Suprapubic skin (tissue), 4 donors: ENCODE results near the gene ASB4. TPM values are rescaled to one million over a fixed set of nuclear protein-coding genes. Genes with fewer than 3 reads are reported as not detected.
A peak's percentile ranks its signal among the peaks of the same experiment; 100 is the strongest.

Experiments
- DNase-seq, 2 donors: peaks; one replicate each; pipeline ENCODE4 v3.0.0-alpha.2; 2019; ENCODE audit warnings: low spot score in 2 of 2
- H3K27ac ChIP-seq: fragments of 200-600 bp; sonication (generic); one replicate; pipeline ENCODE4 v1.5.1; 2019
- H3K27me3 ChIP-seq: fragments of 200-600 bp; sonication (generic); one replicate; pipeline ENCODE4 v1.5.1; 2019
- H3K36me3 ChIP-seq: fragments of 200-600 bp; sonication (generic); one replicate; pipeline ENCODE4 v1.5.1; 2019
- H3K4me1 ChIP-seq: fragments of 200-600 bp; sonication (generic); one replicate; pipeline ENCODE4 v1.5.1; 2019
- H3K4me3 ChIP-seq: fragments of 200-600 bp; sonication (generic); one replicate; pipeline ENCODE4 v1.5.1; 2019; ENCODE audit warnings: mild to moderate bottlenecking
- H3K9me3 ChIP-seq: fragments of 200-600 bp; sonication (generic); one replicate; pipeline ENCODE4 v1.5.1; 2019
- CTCF ChIP-seq, 2 donors: fragments of 200-600 bp in 1 of 2; fragments of 450-650 bp in 1 of 2; sonication (generic) in 1 of 2; IDR thresholded peaks; one replicate each; pipeline ENCODE4 v1.5.1; 2016 to 2019; ENCODE audit warnings: antibody characterized with exemption in 2 of 2, mild to moderate bottlenecking in 1 of 2, moderate library complexity in 1 of 2
- EP300 ChIP-seq: sonication (generic); formaldehyde crosslinking; IDR thresholded peaks from one replicate; pipeline ENCODE4 v1.6.1; 2017; ENCODE audit warnings: antibody characterized with exemption
- POLR2A ChIP-seq, 2 donors: fragments of 450-650 bp; IDR thresholded peaks; one replicate each; pipeline ENCODE4 v1.6.1; 2017; ENCODE audit warnings: antibody characterized with exemption in 2 of 2, mild to moderate bottlenecking in 2 of 2, moderate library complexity in 2 of 2
- POLR2AphosphoS5 ChIP-seq, 3 donors: sonication (generic); formaldehyde crosslinking; IDR thresholded peaks; one replicate each; pipeline ENCODE4 v1.6.1; 2017; ENCODE audit warnings: antibody characterized with exemption in 3 of 3
- WGBS: methylation state at CpG from one replicate; pipeline ENCODE4 v1.1.5; 2018; 5-methylcytosine and 5-hydroxymethylcytosine counted together
- total RNA-seq, 4 donors: library from RNA; depleted of rRNA; stranded (reverse); fragments of >200 nt; gene quantifications; one replicate each; pipeline ENCODE4 v1.1.0, GENCODE V29; 2016

The ASB4 gene
- total RNA-seq, 4 donors from 2014 or later, result 0.13 to 0.31 TPM; not detected in 2

- no peak overlapping the region for H3K4me3 ChIP-seq
- peaks cover 9% of the 10 kb centered on the region for H3K4me1 ChIP-seq
- no peak for TF ChIP-seq CTCF (IDR thresholded peaks at IDR 0.05)
- TF ChIP-seq POLR2AphosphoS5 (IDR thresholded peaks at IDR 0.05), result no peak
- WGBS, result 84% methylated on average over 1 of the region's 1 CpG
- no peaks in the 10 kb centered on the region for H3K9me3 ChIP-seq
- no peak for DNase-seq
- H3K27me3 ChIP-seq, result no peaks in the 10 kb centered on the region
- H3K27ac ChIP-seq, result no peak overlapping the region
- H3K36me3 ChIP-seq, result no peaks in the 10 kb centered on the region
Observed at GRCh38 chr7:95540366-95540765, 54.6 kb downstream of the ASB4 start.

GRCh38 chr7:95543312-95543711, 57.6 kb downstream of the ASB4 start:
- WGBS, result 95% methylated on average over 6 of the region's 6 CpGs
- no peaks in the 10 kb centered on the region for H3K9me3 ChIP-seq
- peaks cover 36% of the 10 kb centered on the region for H3K4me1 ChIP-seq
- no peak overlapping the region for H3K4me3 ChIP-seq
- no peak overlapping the region for H3K27ac ChIP-seq
- no peak for DNase-seq
- H3K27me3 ChIP-seq, result no peaks in the 10 kb centered on the region
- no peaks in the 10 kb centered on the region for H3K36me3 ChIP-seq
- TF ChIP-seq EP300 (no peak), POLR2AphosphoS5 (IDR thresholded peaks at IDR 0.05) (no peak), POLR2A (IDR thresholded peaks at IDR 0.05) (no peak), CTCF (IDR thresholded peaks at IDR 0.05) (no peak)

GRCh38 chr7:95544171-95544570, 58.4 kb downstream of the ASB4 start:
- Histone ChIP-seq H3K4me1 (peaks cover 45% of the 10 kb centered on the region), H3K27me3 (no peaks in the 10 kb centered on the region), H3K27ac (no peak overlapping the region), H3K36me3 (no peaks in the 10 kb centered on the region), H3K4me3 (no peak overlapping the region), H3K9me3 (no peaks in the 10 kb centered on the region)
- WGBS, result 72% methylated on average over 1 of the region's 1 CpG
- TF ChIP-seq POLR2A (IDR thresholded peaks at IDR 0.05), result no peak
- TF ChIP-seq CTCF (IDR thresholded peaks at IDR 0.05), result no peak
- no peak for TF ChIP-seq EP300
- TF ChIP-seq POLR2AphosphoS5 (IDR thresholded peaks at IDR 0.05), result no peak
- DNase-seq, result no peak

- DNase-seq, result no peak
- peaks cover 54% of the 10 kb centered on the region for H3K4me1 ChIP-seq
- no peaks in the 10 kb centered on the region for H3K36me3 ChIP-seq
- no peaks in the 10 kb centered on the region for H3K27me3 ChIP-seq
- TF ChIP-seq POLR2A (IDR thresholded peaks at IDR 0.05), result no peak
- peak; percentile 61 to 71 for TF ChIP-seq CTCF (IDR thresholded peaks at IDR 0.05)
- no peaks in the 10 kb centered on the region for H3K9me3 ChIP-seq
- peak overlapping the region; percentile 79 for H3K27ac ChIP-seq
- WGBS, result 1% methylated on average over 3 of the region's 3 CpGs
- peak overlapping the region; percentile 36 for H3K4me3 ChIP-seq
Observed at GRCh38 chr7:95545007-95545615, 59.4 kb downstream of the ASB4 start.

- Histone ChIP-seq H3K27ac (peak overlapping the region; percentile 79), H3K36me3 (no peaks in the 10 kb centered on the region), H3K9me3 (no peaks in the 10 kb centered on the region), H3K4me1 (peaks cover 60% of the 10 kb centered on the region), H3K27me3 (no peaks in the 10 kb centered on the region), H3K4me3 (peak overlapping the region; percentile 36)
- TF ChIP-seq EP300 (no peak), CTCF (IDR thresholded peaks at IDR 0.05) (no peak), POLR2A (IDR thresholded peaks at IDR 0.05) (no peak)
- 57% methylated on average over 1 of the region's 1 CpG for WGBS
- no peak for DNase-seq
Observed at GRCh38 chr7:95545673-95546072, 59.9 kb downstream of the ASB4 start.
